ENCODE results near the gene LSMEM2.

DNA sequence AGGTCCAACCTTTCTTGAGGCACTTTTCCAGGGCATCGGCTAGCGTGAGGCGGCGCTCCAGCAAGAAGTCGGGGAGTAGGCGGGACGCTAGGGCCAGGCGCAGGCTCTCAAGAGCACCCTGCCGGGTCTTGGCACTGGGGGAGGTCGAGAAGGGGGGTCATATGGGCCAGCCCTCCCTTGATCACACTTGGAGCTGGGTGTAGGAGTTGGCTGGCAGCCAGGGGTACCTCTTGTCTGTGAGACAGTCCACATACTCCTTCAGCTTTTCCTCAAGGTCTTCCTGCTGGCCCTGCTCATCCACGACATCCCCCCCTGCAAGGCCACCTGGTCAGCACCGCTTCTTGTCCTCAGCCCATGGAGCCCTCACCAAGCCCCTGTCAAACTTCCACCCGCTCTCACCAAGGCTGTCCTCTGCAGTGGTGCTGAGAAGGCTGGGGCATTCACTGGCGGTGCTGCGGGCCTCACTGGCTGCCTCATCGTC lies 11.3 kb downstream of the LSMEM2 start:
- no peak for TF ChIP-seq POLR2A (IDR thresholded peaks at IDR 0.05; ENCODE audit: control extremely low read depth in 1 of 2, low read depth in 2 of 2, low read length in 2 of 2)
- TF ChIP-seq, protein P1, sequence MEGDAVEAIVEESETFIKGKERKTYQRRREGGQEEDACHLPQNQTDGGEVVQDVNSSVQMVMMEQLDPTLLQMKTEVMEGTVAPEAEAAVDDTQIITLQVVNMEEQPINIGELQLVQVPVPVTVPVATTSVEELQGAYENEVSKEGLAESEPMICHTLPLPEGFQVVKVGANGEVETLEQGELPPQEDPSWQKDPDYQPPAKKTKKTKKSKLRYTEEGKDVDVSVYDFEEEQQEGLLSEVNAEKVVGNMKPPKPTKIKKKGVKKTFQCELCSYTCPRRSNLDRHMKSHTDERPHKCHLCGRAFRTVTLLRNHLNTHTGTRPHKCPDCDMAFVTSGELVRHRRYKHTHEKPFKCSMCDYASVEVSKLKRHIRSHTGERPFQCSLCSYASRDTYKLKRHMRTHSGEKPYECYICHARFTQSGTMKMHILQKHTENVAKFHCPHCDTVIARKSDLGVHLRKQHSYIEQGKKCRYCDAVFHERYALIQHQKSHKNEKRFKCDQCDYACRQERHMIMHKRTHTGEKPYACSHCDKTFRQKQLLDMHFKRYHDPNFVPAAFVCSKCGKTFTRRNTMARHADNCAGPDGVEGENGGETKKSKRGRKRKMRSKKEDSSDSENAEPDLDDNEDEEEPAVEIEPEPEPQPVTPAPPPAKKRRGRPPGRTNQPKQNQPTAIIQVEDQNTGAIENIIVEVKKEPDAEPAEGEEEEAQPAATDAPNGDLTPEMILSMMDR (IDR thresholded peaks at IDR 0.05; ENCODE audit: control extremely low read depth in 1 of 3, insufficient read depth in 1 of 3, low read depth in 1 of 3, low read length in 3 of 3), result no peak
- no peak for TF ChIP-seq CEBPB (IDR thresholded peaks at IDR 0.05; ENCODE audit: low read depth, low read length)
- TF ChIP-seq YY1 (IDR thresholded peaks at IDR 0.05; ENCODE audit: low read depth, low read length), result no peak
